HepG2 (cell line): ENCODE results near the gene TMEM108. TPM values are rescaled to one million over a fixed set of nuclear protein-coding genes. Genes with fewer than 3 reads are reported as not detected.

Experiments
- ATAC-seq: fragments of 200-7000 bp; cut with Tn5 transposase; 3 replicates; pipeline ENCODE4 v1.9.1; 2020; ENCODE audit warnings: mild to moderate bottlenecking, moderate library complexity
- BruUV-seq: library from RNA; stranded (reverse); fragments of 400-500 nt; replicated peaks from 2 replicates; lab custom pipeline; 2021; lab: Mats Ljungman, UMichigan
- CTCF ChIA-PET: fragments of 300-600 bp; formaldehyde crosslinking; extraction: SDS; loops from one replicate; lab custom pipeline; 2021; ENCODE audit warnings: low total read pairs, inconsistent platforms, low intra/inter-chr PET ratio; lab: Yijun Ruan, JAX
- POLR2A ChIA-PET: fragments of 350-600 bp; sonication (Branson Sonifier 250); formaldehyde crosslinking; loops from one replicate; lab custom pipeline; 2020; ENCODE audit warnings: antibody characterized with exemption, inconsistent platforms; lab: Yijun Ruan, JAX
- DNase-seq: peaks from one replicate; pipeline ENCODE4 v3.0.0-alpha.2; 2015; ENCODE audit warnings: low spot score
- FAIRE-seq: peaks from 3 replicates; lab custom pipeline; 2011; peaks lifted over from hg19 to GRCh38; lab: Jason Lieb, UNC
- H2AFZ ChIP-seq: one replicate; pipeline ENCODE4 v1.6.1; 2011; ENCODE audit warnings: low read length, inconsistent platforms
- H3K27ac ChIP-seq: fragments of 300-600 bp; 3 replicates; pipeline ENCODE4 v1.8.0; 2011; ENCODE audit warnings: mixed run types, mild to moderate bottlenecking, mixed read lengths, low read length, inconsistent platforms; ENCODE audit not compliant: insufficient read depth; ENCODE audit errors: extremely low read length
- H3K27me3 ChIP-seq, 2 experiments: fragments of 200-600 bp in 1 of 2; 2 replicates in 1 of 2; 3 replicates in 1 of 2; pipeline versions ENCODE4 v1.6.0 to v1.8.0; 2011; ENCODE audit warnings: low read length in 2 of 2, mild to moderate bottlenecking in 2 of 2, moderate library complexity in 2 of 2, inconsistent platforms in 1 of 2; ENCODE audit not compliant: insufficient read depth in 2 of 2, control insufficient read depth in 1 of 2
- H3K36me3 ChIP-seq, 2 experiments: fragments of 200-600 bp in 1 of 2; replicated peaks in 1 of 2; 2 replicates in 1 of 2; 3 replicates in 1 of 2; pipeline versions ENCODE4 v1.5.1 to v1.8.0; 2011; ENCODE audit warnings: low read length in 2 of 2, inconsistent platforms in 1 of 2; ENCODE audit not compliant: insufficient read depth in 2 of 2, control insufficient read depth in 1 of 2
- H3K4me1 ChIP-seq: 2 replicates; pipeline ENCODE4 v1.5.1; 2012; ENCODE audit warnings: low read length, inconsistent platforms; ENCODE audit not compliant: insufficient read depth
- H3K4me2 ChIP-seq: 2 replicates; pipeline ENCODE4 v1.6.0; 2011; ENCODE audit warnings: low read depth, low read length, inconsistent platforms
- H3K4me3 ChIP-seq, 3 experiments: fragments of 200-600 bp in 1 of 3; sonication (generic), shearing (Covaris generic) in 1 of 3; replicated peaks in 1 of 3; 2 replicates each; pipeline ENCODE4 v1.5.1; 2011 to 2016; ENCODE audit warnings: low read length in 3 of 3, inconsistent platforms in 2 of 3, low read depth in 2 of 3, mild to moderate bottlenecking in 2 of 3, control low read depth in 1 of 3, mixed read lengths in 1 of 3; ENCODE audit not compliant: insufficient read depth in 1 of 3
- H3K79me2 ChIP-seq: one replicate; pipeline ENCODE4 v1.6.1; 2011; ENCODE audit warnings: low read length, inconsistent platforms; ENCODE audit not compliant: insufficient read depth
- H3K9ac ChIP-seq: 2 replicates; pipeline ENCODE4 v1.6.0; 2011; ENCODE audit warnings: mild to moderate bottlenecking, low read depth, low read length, inconsistent platforms; ENCODE audit not compliant: insufficient read depth
- H3K9me3 ChIP-seq: 2 replicates; pipeline ENCODE4 v1.5.1; 2012; ENCODE audit warnings: mild to moderate bottlenecking, low read length
- H4K20me1 ChIP-seq: 2 replicates; pipeline ENCODE4 v1.6.0; 2011; ENCODE audit warnings: inconsistent platforms, mild to moderate bottlenecking, low read length, moderate library complexity; ENCODE audit not compliant: insufficient read depth
- DR1 ChIP-seq: sonication (generic); formaldehyde crosslinking; IDR thresholded peaks from 2 replicates; pipeline ENCODE4 v1.8.0; 2021; ENCODE audit warnings: mild to moderate bottlenecking, missing genetic modification reagents, inconsistent platforms
- GLI4 ChIP-seq: sonication (generic); formaldehyde crosslinking; IDR thresholded peaks from 2 replicates; pipeline ENCODE4 v1.5.1; 2020; ENCODE audit warnings: missing genetic modification reagents, mild to moderate bottlenecking, moderate library complexity, borderline replicate concordance
- NCOA5 ChIP-seq: sonication (generic); formaldehyde crosslinking; IDR thresholded peaks from 2 replicates; pipeline ENCODE4 v1.4.0; 2020; ENCODE audit warnings: missing genetic modification reagents
- PHF20 ChIP-seq: sonication (generic); formaldehyde crosslinking; IDR thresholded peaks from 2 replicates; pipeline ENCODE4 v1.5.0; 2020; ENCODE audit warnings: mild to moderate bottlenecking, missing genetic modification reagents
- ZNF138 ChIP-seq: sonication (generic); formaldehyde crosslinking; IDR thresholded peaks from 2 replicates; pipeline ENCODE4 v1.5.0; 2020; ENCODE audit warnings: mild to moderate bottlenecking, low read depth, missing genetic modification reagents
- ZNF343 ChIP-seq: sonication (generic); formaldehyde crosslinking; IDR thresholded peaks from 2 replicates; pipeline ENCODE4 v1.4.0; 2020; ENCODE audit warnings: mild to moderate bottlenecking, missing genetic modification reagents
- ZNF704 ChIP-seq: sonication (generic); formaldehyde crosslinking; IDR thresholded peaks from 2 replicates; pipeline ENCODE4 v1.8.1; 2023; ENCODE audit warnings: mild to moderate bottlenecking, inconsistent platforms, moderate library complexity, missing genetic modification reagents, borderline replicate concordance
- WGBS: methylation state at CpG from one replicate; pipeline ENCODE4 v1.1.6; 2017; ENCODE audit warnings: low lambda C conversion rate; 5-methylcytosine and 5-hydroxymethylcytosine counted together
- in situ Hi-C: cut with HindIII; loops from 2 replicates; pipeline ENCODE4 v1.10.0; 2017; ENCODE audit warnings: low pct_unique_long_range_greater_than_20kb; ENCODE audit not compliant: extremely low pct_ligation_motif_present
- intact Hi-C: fragments of 100-400 bp; cut with micrococcal nuclease; formaldehyde crosslinking; loops from one replicate; pipeline ENCODE4 v1.10.0; 2022; ENCODE audit not compliant: unreplicated experiment
- polyA plus RNA-seq, 8 experiments: library from polyadenylated mRNA; depleted of rRNA in 3 of 8; stranded (reverse) in 7 of 8; unstranded in 1 of 8; fragments of >200 nt; fragmentation: Illumina TruSeq in 4 of 8; extraction: Trizol in 4 of 8; gene quantifications; 2 replicates each; pipeline versions ENCODE4 v1.2.1 to v1.2.3, GENCODE V29; 2011 to 2016; ENCODE audit warnings: low read depth in 4 of 8, missing spikeins in 1 of 8, mixed read lengths in 1 of 8; ENCODE audit not compliant: insufficient read depth in 1 of 8
- total RNA-seq, 5 experiments: library from RNA; depleted of rRNA; stranded (reverse); fragments of >200 nt; fragmentation: Illumina TruSeq; extraction: Trizol; gene quantifications; 2 replicates each; pipeline ENCODE4 v1.2.3, GENCODE V29; 2016; ENCODE audit warnings: low read depth in 1 of 5
- TF ChIP-seq, protein P1 (sequence below): sonication (generic); formaldehyde crosslinking; IDR thresholded peaks from 2 replicates; pipeline ENCODE4 v1.4.0; 2020; ENCODE audit warnings: mild to moderate bottlenecking, low read depth, missing genetic modification reagents
- TF ChIP-seq, protein P2 (sequence below): fragments of 450-650 bp; IDR thresholded peaks from 2 replicates; pipeline ENCODE4 v1.6.1; 2016

Gene TMEM108
- total and polyA plus RNA-seq, 2 of the 13 experiments (the other 11 are each of a cell fraction or from before 2014, with no cell fraction given), result not detected

DNA sequence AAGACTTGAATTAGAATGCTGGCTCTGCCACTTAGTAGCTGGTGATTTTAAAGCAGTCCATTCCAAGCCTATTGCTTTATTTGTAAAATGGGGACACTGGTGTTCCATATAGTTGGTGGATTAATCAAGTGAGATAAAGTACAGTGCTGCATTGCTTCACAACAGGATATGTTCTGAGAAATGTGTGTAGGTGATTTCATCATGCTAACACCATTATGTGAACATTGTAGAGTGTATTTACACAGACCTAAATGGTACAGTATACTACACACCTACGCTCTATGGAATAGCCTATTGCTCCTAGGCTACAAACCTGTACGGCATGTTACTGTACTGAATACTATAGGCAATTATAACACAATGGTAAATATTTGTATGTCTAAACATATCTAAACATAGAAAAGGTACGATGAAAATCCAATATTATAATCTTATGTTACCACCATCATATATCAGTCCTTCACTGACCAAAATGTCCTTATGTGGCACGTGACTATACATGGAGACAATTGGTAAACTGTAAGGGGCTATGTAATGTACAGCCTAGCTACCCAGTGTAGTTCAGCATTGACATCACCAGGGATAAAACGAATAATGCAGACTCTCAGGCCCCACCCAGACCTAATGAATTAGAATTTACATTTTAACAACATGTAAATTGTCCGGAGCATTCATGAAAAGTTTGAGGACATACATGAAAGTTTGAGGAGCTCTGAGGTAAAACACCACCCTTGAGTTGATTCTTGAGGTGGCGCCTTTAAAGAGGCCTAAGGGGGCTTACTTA lies 240.3 kb downstream of the TMEM108 start (continued):
- TF ChIP-seq, protein P1, sequence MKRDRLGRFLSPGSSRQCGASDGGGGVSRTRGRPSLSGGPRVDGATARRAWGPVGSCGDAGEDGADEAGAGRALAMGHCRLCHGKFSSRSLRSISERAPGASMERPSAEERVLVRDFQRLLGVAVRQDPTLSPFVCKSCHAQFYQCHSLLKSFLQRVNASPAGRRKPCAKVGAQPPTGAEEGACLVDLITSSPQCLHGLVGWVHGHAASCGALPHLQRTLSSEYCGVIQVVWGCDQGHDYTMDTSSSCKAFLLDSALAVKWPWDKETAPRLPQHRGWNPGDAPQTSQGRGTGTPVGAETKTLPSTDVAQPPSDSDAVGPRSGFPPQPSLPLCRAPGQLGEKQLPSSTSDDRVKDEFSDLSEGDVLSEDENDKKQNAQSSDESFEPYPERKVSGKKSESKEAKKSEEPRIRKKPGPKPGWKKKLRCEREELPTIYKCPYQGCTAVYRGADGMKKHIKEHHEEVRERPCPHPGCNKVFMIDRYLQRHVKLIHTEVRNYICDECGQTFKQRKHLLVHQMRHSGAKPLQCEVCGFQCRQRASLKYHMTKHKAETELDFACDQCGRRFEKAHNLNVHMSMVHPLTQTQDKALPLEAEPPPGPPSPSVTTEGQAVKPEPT (CRISPR knock-in tag), result no peak
- no peak for TF ChIP-seq PHF20
- TF ChIP-seq ZNF704 (CRISPR knock-in tag), result no peak
- TF ChIP-seq GLI4 (CRISPR knock-in tag), result no peak
- no peak for TF ChIP-seq DR1
- no peak for TF ChIP-seq NCOA5 (CRISPR knock-in tag)
- TF ChIP-seq ZNF138 (CRISPR knock-in tag), result no peak

DNA sequence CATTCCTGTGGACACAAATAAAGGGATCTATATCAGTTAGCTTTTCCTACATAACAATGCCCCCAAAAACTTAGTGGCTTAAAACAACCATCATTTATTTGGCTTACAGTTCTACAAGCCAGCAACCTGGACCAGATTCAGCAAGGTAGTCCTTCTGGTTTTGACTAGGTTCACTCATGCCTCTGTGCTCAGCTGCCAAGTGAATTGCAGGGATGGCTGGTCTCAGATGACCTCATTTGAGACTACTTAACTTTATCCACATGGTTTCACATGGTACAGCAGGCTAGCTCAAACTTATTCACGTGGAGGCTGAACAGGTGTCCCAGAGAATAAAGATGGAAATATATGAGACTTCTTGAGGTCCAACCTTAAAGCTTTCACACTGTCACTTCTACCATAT lies 242.4 kb downstream of the TMEM108 start:
- Histone ChIP-seq H3K36me3 (no peaks in the 10 kb centered on the region), H2AFZ (no peak overlapping the region), H3K27ac (no peak overlapping the region), H3K27me3 (no peaks in the 10 kb centered on the region), H3K4me1 (no peaks in the 10 kb centered on the region), H3K4me3 (no peak overlapping the region), H3K79me2 (no peaks in the 10 kb centered on the region), H3K4me2 (no peak overlapping the region), H3K9ac (no peak overlapping the region), H3K9me3 (no peaks in the 10 kb centered on the region), H4K20me1 (no peaks in the 10 kb centered on the region)
- no TSS peak for BruUV-seq
- in situ Hi-C loops (no loop called here), intact Hi-C loops (no loop called here)
- CTCF ChIA-PET, result no interaction called here
- DNase-seq (no peak), FAIRE-seq (no peak), ATAC-seq (no peak)
- WGBS, result 0% methylated on average over 1 of the region's 1 CpG
- TF ChIP-seq ZNF343 (CRISPR knock-in tag), result no peak
- TF ChIP-seq, protein P2, sequence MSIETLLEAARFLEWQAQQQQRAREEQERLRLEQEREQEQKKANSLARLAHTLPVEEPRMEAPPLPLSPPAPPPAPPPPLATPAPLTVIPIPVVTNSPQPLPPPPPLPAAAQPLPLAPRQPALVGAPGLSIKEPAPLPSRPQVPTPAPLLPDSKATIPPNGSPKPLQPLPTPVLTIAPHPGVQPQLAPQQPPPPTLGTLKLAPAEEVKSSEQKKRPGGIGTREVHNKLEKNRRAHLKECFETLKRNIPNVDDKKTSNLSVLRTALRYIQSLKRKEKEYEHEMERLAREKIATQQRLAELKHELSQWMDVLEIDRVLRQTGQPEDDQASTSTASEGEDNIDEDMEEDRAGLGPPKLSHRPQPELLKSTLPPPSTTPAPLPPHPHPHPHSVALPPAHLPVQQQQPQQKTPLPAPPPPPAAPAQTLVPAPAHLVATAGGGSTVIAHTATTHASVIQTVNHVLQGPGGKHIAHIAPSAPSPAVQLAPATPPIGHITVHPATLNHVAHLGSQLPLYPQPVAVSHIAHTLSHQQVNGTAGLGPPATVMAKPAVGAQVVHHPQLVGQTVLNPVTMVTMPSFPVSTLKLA, result 0 out of 2 replicates have a peak, but pooled peaks have one; percentile 8
- POLR2A ChIA-PET, result no interaction called here
